NB4 (cell line): Measurements from ENCODE around the gene TGIF2.
"Not testable (repeated sequence)": the region's sequence is repeated elsewhere in the genome, so short reads cannot be mapped to it uniquely, and the experiment has no call there.

Experiments
- MYC ChIP-seq: IDR thresholded peaks from 2 replicates; pipeline ENCODE4 v1.6.1; 2011; ENCODE audit warnings: low read depth, low read length
- TF ChIP-seq, protein P1 (sequence below): IDR thresholded peaks from one replicate; pipeline ENCODE4 v1.5.1; 2012; ENCODE audit warnings: low read depth, low read length

- TF ChIP-seq MYC: not testable (repeated sequence)
- TF ChIP-seq, protein P1, sequence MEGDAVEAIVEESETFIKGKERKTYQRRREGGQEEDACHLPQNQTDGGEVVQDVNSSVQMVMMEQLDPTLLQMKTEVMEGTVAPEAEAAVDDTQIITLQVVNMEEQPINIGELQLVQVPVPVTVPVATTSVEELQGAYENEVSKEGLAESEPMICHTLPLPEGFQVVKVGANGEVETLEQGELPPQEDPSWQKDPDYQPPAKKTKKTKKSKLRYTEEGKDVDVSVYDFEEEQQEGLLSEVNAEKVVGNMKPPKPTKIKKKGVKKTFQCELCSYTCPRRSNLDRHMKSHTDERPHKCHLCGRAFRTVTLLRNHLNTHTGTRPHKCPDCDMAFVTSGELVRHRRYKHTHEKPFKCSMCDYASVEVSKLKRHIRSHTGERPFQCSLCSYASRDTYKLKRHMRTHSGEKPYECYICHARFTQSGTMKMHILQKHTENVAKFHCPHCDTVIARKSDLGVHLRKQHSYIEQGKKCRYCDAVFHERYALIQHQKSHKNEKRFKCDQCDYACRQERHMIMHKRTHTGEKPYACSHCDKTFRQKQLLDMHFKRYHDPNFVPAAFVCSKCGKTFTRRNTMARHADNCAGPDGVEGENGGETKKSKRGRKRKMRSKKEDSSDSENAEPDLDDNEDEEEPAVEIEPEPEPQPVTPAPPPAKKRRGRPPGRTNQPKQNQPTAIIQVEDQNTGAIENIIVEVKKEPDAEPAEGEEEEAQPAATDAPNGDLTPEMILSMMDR: not testable (repeated sequence)
Measured at GRCh38 chr20:36638876-36639400, 65.5 kb downstream of the TGIF2 start.
